Left ventricle myocardium inferior (tissue), 1 donor: ENCODE results near the gene HACD4. TPM values are rescaled to one million over a fixed set of nuclear protein-coding genes. Genes with fewer than 3 reads are reported as not detected.

ENCODE experiments used
- DNase-seq: peaks from one replicate; pipeline ENCODE4 v3.0.0-alpha.2; 2020
- H3K27ac ChIP-seq: fragments of 200-600 bp; replicated peaks from 2 replicates; pipeline ENCODE4 v1.8.0; 2021
- H3K27me3 ChIP-seq: fragments of 200-600 bp; 2 replicates; pipeline ENCODE4 v1.8.0; 2021; ENCODE audit warnings: low read depth
- H3K36me3 ChIP-seq: fragments of 200-600 bp; 2 replicates; pipeline ENCODE4 v1.8.0; 2021
- H3K4me1 ChIP-seq: fragments of 200-600 bp; 2 replicates; pipeline ENCODE4 v1.8.0; 2021
- H3K4me3 ChIP-seq: fragments of 200-600 bp; 2 replicates; pipeline ENCODE4 v1.8.0; 2021; ENCODE audit warnings: mild to moderate bottlenecking, moderate library complexity
- H3K9me3 ChIP-seq: fragments of 200-600 bp; replicated peaks from 2 replicates; pipeline ENCODE4 v1.8.0; 2021
- CTCF ChIP-seq: fragments of 200-600 bp; IDR thresholded peaks from 2 replicates; pipeline ENCODE4 v1.8.0; 2021; ENCODE audit warnings: antibody characterized with exemption, mild to moderate bottlenecking, borderline replicate concordance
- intact Hi-C: fragments of 100-400 bp; cut with micrococcal nuclease; formaldehyde crosslinking; loops from one replicate; pipeline ENCODE4 v1.11.0; 2022
- total RNA-seq: library from RNA; stranded (reverse); fragmentation: NEBNext Ultra II Directional; extraction: Animal tissue kit (Norgen Biotek cat#: 25700); gene quantifications from one replicate; pipeline ENCODE4 v1.2.1, GENCODE V29; 2021
- donor health status: DM: no; HTN: yes; CAD: no; lungs with severe emphysema.

Gene HACD4
- total RNA-seq, 1 donor from 2014 or later = 0.71 TPM

DNA sequence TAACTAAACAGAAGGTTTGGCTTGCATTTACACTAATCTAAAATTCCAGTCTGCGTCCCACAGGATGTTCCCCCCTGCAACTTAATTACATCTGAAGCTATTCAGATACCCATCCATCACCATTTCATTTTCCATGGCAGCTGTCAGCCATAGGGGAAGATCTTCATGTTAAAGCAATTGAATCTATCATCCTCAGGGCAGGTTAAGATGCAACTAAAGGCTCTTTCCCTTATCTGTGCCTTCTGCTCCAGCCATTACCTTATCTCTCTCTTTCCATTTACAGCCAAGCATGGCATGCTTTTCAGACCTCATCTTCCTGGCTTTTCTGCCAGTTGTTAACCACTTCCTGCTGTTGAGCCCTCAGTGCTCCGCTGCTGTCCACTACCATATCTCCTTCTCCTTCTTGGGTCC, 15.8 kb upstream of the HACD4 start:
- intact Hi-C loops = no loop called here
- Histone ChIP-seq H3K27me3 (no peaks in the 10 kb centered on the region), H3K27ac (no peak overlapping the region), H3K4me3 (no peak overlapping the region), H3K9me3 (no peaks in the 10 kb centered on the region), H3K36me3 (no peaks in the 10 kb centered on the region), H3K4me1 (no peaks in the 10 kb centered on the region)
- no peak for DNase-seq
- TF ChIP-seq CTCF = no peak

DNA sequence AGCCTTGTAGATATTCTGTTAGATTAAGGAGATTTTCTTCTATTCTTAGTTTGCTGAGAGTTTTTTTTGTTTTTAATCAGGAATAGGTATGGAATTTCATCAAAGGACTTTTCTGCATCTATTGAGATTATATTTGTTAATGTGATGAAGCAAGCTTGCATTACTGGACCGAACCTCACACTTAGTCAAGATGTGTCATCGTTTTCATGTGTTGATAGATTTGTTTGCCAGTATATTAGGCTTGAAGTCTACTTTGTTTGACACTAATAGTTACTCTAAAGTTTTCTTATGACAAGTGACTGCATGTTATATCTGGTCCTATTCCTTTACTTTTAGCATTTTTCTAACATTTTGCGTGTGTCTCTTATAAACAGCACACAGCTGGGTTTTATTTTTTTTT, 12.4 kb upstream of the HACD4 start:
- no peak overlapping the region for H3K27ac ChIP-seq
- H3K36me3 ChIP-seq = no peaks in the 10 kb centered on the region
- no peak overlapping the region for H3K4me3 ChIP-seq
- intact Hi-C loops = no loop called here
- no peaks in the 10 kb centered on the region for H3K27me3 ChIP-seq
- TF ChIP-seq CTCF = no peak
- H3K9me3 ChIP-seq = no peaks in the 10 kb centered on the region
- DNase-seq = no peak
- no peaks in the 10 kb centered on the region for H3K4me1 ChIP-seq

DNA sequence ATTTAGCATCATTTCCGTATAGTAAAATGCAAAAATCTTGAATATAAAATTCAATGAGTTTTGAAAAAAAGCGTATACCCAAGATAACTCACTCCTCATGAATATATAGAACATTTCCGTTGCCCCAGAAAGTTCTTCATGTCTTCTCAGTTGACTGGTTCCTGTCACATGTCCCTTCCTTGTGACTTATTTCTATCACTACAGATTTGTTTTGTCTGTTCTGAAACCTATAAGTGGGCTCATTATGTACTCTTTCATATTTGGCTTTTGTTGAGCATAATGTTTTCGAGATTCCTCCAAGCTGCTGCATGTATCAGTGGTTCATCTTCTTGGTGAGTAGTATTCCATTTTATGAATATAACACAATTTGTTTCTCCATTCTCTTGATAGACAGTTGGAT, 11.0 kb upstream of the HACD4 start:
- TF ChIP-seq CTCF = no peak
- Histone ChIP-seq H3K36me3 (no peaks in the 10 kb centered on the region), H3K9me3 (no peaks in the 10 kb centered on the region), H3K27ac (no peak overlapping the region), H3K4me1 (no peaks in the 10 kb centered on the region), H3K4me3 (no peak overlapping the region), H3K27me3 (no peaks in the 10 kb centered on the region)
- intact Hi-C loops = no loop called here
- no peak for DNase-seq

- TF ChIP-seq CTCF = no peak
- no peak overlapping the region for H3K4me3 ChIP-seq
- H3K9me3 ChIP-seq = no peaks in the 10 kb centered on the region
- no peaks in the 10 kb centered on the region for H3K4me1 ChIP-seq
- no peaks in the 10 kb centered on the region for H3K27me3 ChIP-seq
- no peak overlapping the region for H3K27ac ChIP-seq
- no peaks in the 10 kb centered on the region for H3K36me3 ChIP-seq
- intact Hi-C loops = no loop called here
- DNase-seq = no peak
These were observed 7.9 kb upstream of the HACD4 start for GRCh38 chr9:21039302-21039701.

DNA sequence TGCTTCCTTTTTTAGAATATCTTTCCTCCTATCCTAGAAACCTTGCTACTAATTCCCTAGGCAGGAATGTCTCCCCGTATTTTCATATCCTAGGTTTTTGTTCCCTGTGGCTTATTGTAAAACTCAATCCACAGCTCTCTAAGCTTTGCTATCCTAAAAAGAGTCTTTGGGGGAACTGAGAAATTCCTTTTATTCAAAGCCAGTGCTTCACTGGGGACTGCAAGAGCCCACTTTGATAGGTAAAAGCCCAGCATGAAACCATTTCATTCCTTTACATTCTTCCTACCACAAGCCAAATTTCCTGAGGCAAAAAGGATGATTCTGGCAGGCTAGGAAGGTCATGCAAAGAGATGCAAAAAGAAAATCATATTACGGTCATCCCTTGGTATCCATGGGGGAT, 5.8 kb upstream of the HACD4 start:
- Histone ChIP-seq H3K9me3 (no peaks in the 10 kb centered on the region), H3K27ac (no peak overlapping the region), H3K27me3 (no peaks in the 10 kb centered on the region), H3K4me3 (no peak overlapping the region), H3K4me1 (no peaks in the 10 kb centered on the region), H3K36me3 (no peaks in the 10 kb centered on the region)
- TF ChIP-seq CTCF = no peak
- intact Hi-C loops = no loop called here
- DNase-seq = no peak

DNA sequence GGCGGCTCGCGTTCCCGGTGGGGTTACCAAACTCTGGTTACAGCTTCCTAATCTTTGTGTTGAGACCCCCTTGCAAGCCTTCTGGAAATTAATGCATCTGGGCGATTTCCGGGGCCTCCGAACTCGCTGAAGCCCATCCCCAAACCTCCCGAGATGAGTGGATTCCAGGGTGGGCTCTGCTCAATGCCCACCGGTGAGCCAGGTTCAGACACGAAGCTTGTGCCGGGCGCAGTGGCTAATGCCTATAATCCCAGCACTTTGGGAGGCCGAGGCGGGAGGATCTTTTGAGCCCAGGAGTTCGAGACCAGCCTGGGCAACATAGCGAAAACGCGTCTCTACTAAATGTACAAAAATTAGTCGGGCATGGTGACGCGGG, 356 bp upstream of the HACD4 start:
- H3K27ac ChIP-seq = peak overlapping the region; percentile 68

More for the DNA sequence above, 356 bp upstream of the HACD4 start:
- TF ChIP-seq CTCF = no peak
- Histone ChIP-seq H3K4me1 (peaks cover 13% of the 10 kb centered on the region), H3K4me3 (peak overlapping the region; percentile 68), H3K36me3 (no peaks in the 10 kb centered on the region), H3K9me3 (no peaks in the 10 kb centered on the region), H3K27me3 (no peaks in the 10 kb centered on the region)
- no peak for DNase-seq
- intact Hi-C loops = no loop called here
